Measurements from ENCODE around the gene ASMT.

ASMT gene

GRCh38 chrX:1656379-1656778 lies 41.5 kb downstream of the ASMT start:
- no peak for ATAC-seq
- TF ChIP-seq TOX (CRISPR knock-in tag; IDR thresholded peaks at IDR 0.05; ENCODE audit: borderline replicate concordance) (no peak), ARNTL (CRISPR knock-in tag; IDR thresholded peaks at IDR 0.05; ENCODE audit: borderline replicate concordance, low read depth) (no peak), TSHZ2 (CRISPR knock-in tag; IDR thresholded peaks at IDR 0.05) (no peak)

DNA sequence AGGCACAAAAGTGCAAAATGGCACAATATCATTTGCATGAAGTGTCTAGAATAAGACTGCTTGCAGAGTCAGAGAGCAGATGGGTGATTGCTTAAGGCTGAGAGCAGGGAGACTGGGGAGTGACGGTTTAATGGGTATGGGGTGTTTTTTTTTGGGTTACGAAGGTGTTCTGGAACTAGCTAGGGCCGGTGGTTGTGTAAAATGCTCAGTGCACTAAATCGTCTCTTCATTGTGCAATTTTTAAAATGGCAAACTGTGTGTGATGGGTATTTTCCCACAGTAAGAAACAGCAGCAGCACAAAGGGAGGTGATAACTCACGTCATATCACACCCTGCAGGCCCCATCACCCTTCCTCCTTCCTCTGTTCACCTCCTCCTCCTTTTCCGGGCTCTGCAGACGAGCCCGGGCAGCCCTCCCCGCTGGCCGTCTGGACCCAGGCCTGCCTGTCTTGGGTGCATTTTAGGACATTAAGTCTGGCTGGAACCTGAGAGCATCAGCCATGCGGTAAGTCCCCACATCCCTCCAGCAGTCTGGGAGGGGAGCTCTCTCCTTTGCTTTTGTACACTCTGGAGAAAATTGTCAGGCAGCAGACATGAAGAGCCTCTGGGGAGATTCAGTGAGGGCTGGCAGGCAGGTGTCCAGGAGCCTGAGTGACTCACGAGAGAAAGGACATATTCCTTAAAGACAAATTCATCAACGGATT lies 42.7 kb downstream of the ASMT start:
- TF ChIP-seq ESRRG (CRISPR knock-in tag; IDR thresholded peaks at IDR 0.05) (no peak), ZNF8 (CRISPR knock-in tag; IDR thresholded peaks at IDR 0.05) (no peak), POU6F1 (CRISPR knock-in tag; IDR thresholded peaks at IDR 0.05; ENCODE audit: borderline replicate concordance, low read depth) (no peak), ZNF565 (CRISPR knock-in tag; conservative IDR thresholded peaks at IDR 0.05; ENCODE audit: low read depth) (no peak), PPARA (CRISPR knock-in tag; IDR thresholded peaks at IDR 0.05; ENCODE audit: borderline replicate concordance) (no peak), SNAI2 (CRISPR knock-in tag; IDR thresholded peaks at IDR 0.05) (no peak), GLIS3 (CRISPR knock-in tag; IDR thresholded peaks at IDR 0.05) (no peak), BACH2 (CRISPR knock-in tag; IDR thresholded peaks at IDR 0.05; ENCODE audit: borderline replicate concordance) (no peak)
- TF ChIP-seq, protein P1, sequence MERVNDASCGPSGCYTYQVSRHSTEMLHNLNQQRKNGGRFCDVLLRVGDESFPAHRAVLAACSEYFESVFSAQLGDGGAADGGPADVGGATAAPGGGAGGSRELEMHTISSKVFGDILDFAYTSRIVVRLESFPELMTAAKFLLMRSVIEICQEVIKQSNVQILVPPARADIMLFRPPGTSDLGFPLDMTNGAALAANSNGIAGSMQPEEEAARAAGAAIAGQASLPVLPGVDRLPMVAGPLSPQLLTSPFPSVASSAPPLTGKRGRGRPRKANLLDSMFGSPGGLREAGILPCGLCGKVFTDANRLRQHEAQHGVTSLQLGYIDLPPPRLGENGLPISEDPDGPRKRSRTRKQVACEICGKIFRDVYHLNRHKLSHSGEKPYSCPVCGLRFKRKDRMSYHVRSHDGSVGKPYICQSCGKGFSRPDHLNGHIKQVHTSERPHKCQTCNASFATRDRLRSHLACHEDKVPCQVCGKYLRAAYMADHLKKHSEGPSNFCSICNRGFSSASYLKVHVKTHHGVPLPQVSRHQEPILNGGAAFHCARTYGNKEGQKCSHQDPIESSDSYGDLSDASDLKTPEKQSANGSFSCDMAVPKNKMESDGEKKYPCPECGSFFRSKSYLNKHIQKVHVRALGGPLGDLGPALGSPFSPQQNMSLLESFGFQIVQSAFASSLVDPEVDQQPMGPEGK (CRISPR knock-in tag; IDR thresholded peaks at IDR 0.05; ENCODE audit: borderline replicate concordance): no peak
- ATAC-seq: peak; percentile 74

- peak; percentile 63 for ATAC-seq
- TF ChIP-seq ARNTL (CRISPR knock-in tag; IDR thresholded peaks at IDR 0.05; ENCODE audit: borderline replicate concordance, low read depth): no peak
- TF ChIP-seq ISL1 (CRISPR knock-in tag; IDR thresholded peaks at IDR 0.05): no peak
- no peak for TF ChIP-seq ZNF8 (CRISPR knock-in tag; IDR thresholded peaks at IDR 0.05)
- TF ChIP-seq TOX (CRISPR knock-in tag; IDR thresholded peaks at IDR 0.05; ENCODE audit: borderline replicate concordance): no peak
- TF ChIP-seq TSHZ2 (CRISPR knock-in tag; IDR thresholded peaks at IDR 0.05): no peak
- no peak for TF ChIP-seq POU6F1 (CRISPR knock-in tag; IDR thresholded peaks at IDR 0.05; ENCODE audit: borderline replicate concordance, low read depth)
- no peak for TF ChIP-seq CSDC2 (CRISPR knock-in tag; IDR thresholded peaks at IDR 0.05)
- no peak for TF ChIP-seq ZNF70 (CRISPR knock-in tag; IDR thresholded peaks at IDR 0.05)
- no peak for TF ChIP-seq RARB (CRISPR knock-in tag; IDR thresholded peaks at IDR 0.05)
Measured at GRCh38 chrX:1658071-1658491, 43.2 kb downstream of the ASMT start.

All from SK-N-SH treated with all-trans-retinoic acid at 6 μM for 48 hours (cell line).